Testis (tissue), 2 donors: ENCODE results near the gene TERT.

Experiments used
- CTCF ChIP-seq, 3 experiments: fragments of 450-650 bp in 2 of 3; fragments of 200-600 bp in 1 of 3; sonication (generic) in 1 of 3; IDR thresholded peaks; one replicate each; pipeline ENCODE4 v1.5.1; 2016 to 2019; ENCODE audit warnings: antibody characterized with exemption in 3 of 3, mild to moderate bottlenecking in 2 of 3, moderate library complexity in 1 of 3
- POLR2A ChIP-seq: fragments of 450-650 bp; IDR thresholded peaks from one replicate; pipeline ENCODE4 v1.6.1; 2017; ENCODE audit warnings: antibody characterized with exemption, mild to moderate bottlenecking, moderate library complexity

DNA sequence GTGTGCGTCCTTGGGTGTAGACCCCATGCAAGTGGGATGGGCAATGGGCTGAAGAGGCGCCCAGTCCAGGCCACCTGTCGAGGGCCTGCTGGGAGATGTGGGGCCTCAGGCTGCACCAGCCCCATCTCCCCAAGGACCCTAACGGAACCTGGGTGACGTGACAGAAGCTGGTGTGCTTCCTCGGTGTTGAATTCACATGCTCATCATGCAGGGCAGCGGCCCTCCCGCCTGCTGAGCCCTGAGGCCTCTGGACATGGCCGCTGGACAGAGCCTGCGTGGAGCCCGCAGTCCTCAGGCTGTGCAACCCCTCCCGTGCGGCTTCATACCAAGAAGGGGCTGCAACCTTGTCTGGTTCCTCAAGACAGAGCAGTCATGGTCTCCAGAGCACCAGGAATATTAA, 26.8 kb downstream of the TERT start:
- TF ChIP-seq CTCF (IDR thresholded peaks at IDR 0.05) (no peak), POLR2A (no peak)
